A673 (cell line): ENCODE data around the gene JAK3. TPM values are rescaled to one million over a fixed set of nuclear protein-coding genes. Genes with fewer than 3 reads are reported as not detected.

Experiments used
- BruUV-seq: library from RNA; stranded (reverse); fragments of 400-500 nt; replicated peaks from 2 replicates; lab custom pipeline; 2021; lab: Mats Ljungman, UMichigan
- CTCF ChIA-PET: fragments of 300-600 bp; sonication (Branson Sonifier 250); formaldehyde crosslinking; loops from one replicate; lab custom pipeline; 2022; ENCODE audit warnings: antibody characterized with exemption; lab: Charles Lee
- POLR2A ChIA-PET: fragments of 300-600 bp; sonication (Branson Sonifier 250); formaldehyde crosslinking; loops from one replicate; lab custom pipeline; 2022; ENCODE audit warnings: antibody characterized with exemption; ENCODE audit not compliant: low non-redundant PET; lab: Charles Lee
- DNase-seq: peaks from one replicate; pipeline ENCODE4 v3.0.0-alpha.2; 2015; ENCODE audit warnings: low spot score
- H3K27ac ChIP-seq: fragments of 200-600 bp; sonication (generic); 2 replicates; pipeline ENCODE4 v1.5.1; 2016; ENCODE audit warnings: mixed run types, low read depth, mild to moderate bottlenecking, mixed read lengths, antibody characterized with exemption, low read length; ENCODE audit not compliant: poor library complexity, severe bottlenecking
- H3K27me3 ChIP-seq: fragments of 200-600 bp; sonication (generic); replicated peaks from 2 replicates; pipeline ENCODE4 v1.6.1; 2017; ENCODE audit warnings: mixed run types, low read depth, mild to moderate bottlenecking, mixed read lengths, antibody characterized with exemption, low read length; ENCODE audit not compliant: insufficient read depth, poor library complexity
- H3K36me3 ChIP-seq: fragments of 200-600 bp; sonication (generic); 2 replicates; pipeline ENCODE4 v1.6.1; 2016; ENCODE audit warnings: mixed run types, mild to moderate bottlenecking, mixed read lengths, antibody characterized with exemption, low read length; ENCODE audit not compliant: insufficient read depth, poor library complexity, severe bottlenecking
- H3K4me1 ChIP-seq: fragments of 200-600 bp; sonication (generic); 2 replicates; pipeline ENCODE4 v1.6.1; 2017; ENCODE audit warnings: mixed run types, mild to moderate bottlenecking, mixed read lengths, antibody characterized with exemption, low read length; ENCODE audit not compliant: insufficient read depth, poor library complexity, severe bottlenecking
- H3K4me3 ChIP-seq: fragments of 200-600 bp; sonication (generic); 2 replicates; pipeline ENCODE4 v1.5.1; 2016; ENCODE audit warnings: low read depth, mixed run types, mild to moderate bottlenecking, mixed read lengths, low read length; ENCODE audit not compliant: poor library complexity, severe bottlenecking
- H3K9me3 ChIP-seq: fragments of 200-600 bp; sonication (generic); 2 replicates; pipeline ENCODE4 v1.6.1; 2016; ENCODE audit warnings: mixed run types, low read depth, mild to moderate bottlenecking, mixed read lengths, antibody characterized with exemption, low read length; ENCODE audit not compliant: poor library complexity, severe bottlenecking
- CTCF ChIP-seq: fragments of 300-800, 200-600 bp; sonication (generic); conservative IDR thresholded peaks from 2 replicates; pipeline ENCODE4 v1.5.1; 2017; ENCODE audit warnings: low read depth, mild to moderate bottlenecking, antibody characterized with exemption, low read length, moderate library complexity, mixed read lengths
- EZH2 ChIP-seq: fragments of 200-600 bp; sonication (generic); IDR thresholded peaks from 2 replicates; pipeline ENCODE4 v1.6.1; 2017; ENCODE audit warnings: borderline replicate concordance, low read depth, mild to moderate bottlenecking, mixed read lengths, antibody characterized with exemption, low read length; ENCODE audit not compliant: poor library complexity, severe bottlenecking
- intact Hi-C: fragments of 100-400 bp; cut with micrococcal nuclease; formaldehyde crosslinking; loops from one replicate; pipeline ENCODE4 v1.10.0; 2022; ENCODE audit not compliant: unreplicated experiment
- total RNA-seq: library from RNA; stranded (reverse); gene quantifications from 2 replicates; pipeline ENCODE4 v1.2.3, GENCODE V29; 2021

JAK3 gene
- total RNA-seq, 1 experiment from 2014 or later = 2.5 TPM

GRCh38 chr19:17775991-17776803, 71.6 kb downstream of the JAK3 start:
- POLR2A ChIA-PET = interaction anchor here (0.6 to 0.9 kb wide), 2 partner anchors 357 to 412 kb away, joined by 4 to 12 read pairs; partner anchors contain the start of gene MVB12A
- TF ChIP-seq CTCF (no peak), EZH2 (no peak)
- no peaks in the 10 kb centered on the region for H3K9me3 ChIP-seq

GRCh38 chr19:17775245-17775927, 72.4 kb downstream of the JAK3 start:
- no peaks in the 10 kb centered on the region for H3K36me3 ChIP-seq
- ChIA-PET POLR2A (interaction anchor here (0.6 kb wide), 1 partner anchor 412 kb away, joined by 12 read pairs; no protein-coding TSS in a partner anchor), CTCF (interaction anchor here (0.5 kb wide), 1 partner anchor 9 kb away, joined by 3 read pairs; no protein-coding TSS in a partner anchor)
- peaks cover 8% of the 10 kb centered on the region for H3K4me1 ChIP-seq
- H3K4me3 ChIP-seq = no peak overlapping the region
- DNase-seq = no peak
- no TSS peak for BruUV-seq
- TF ChIP-seq CTCF (peak; percentile 61), EZH2 (no peak)
- no peaks in the 10 kb centered on the region for H3K9me3 ChIP-seq
- no peak overlapping the region for H3K27ac ChIP-seq
- no peaks in the 10 kb centered on the region for H3K27me3 ChIP-seq
- intact Hi-C loops = no loop called here

More at GRCh38 chr19:17775991-17776803, 71.6 kb downstream of the JAK3 start:
- DNase-seq = no peak
- CTCF ChIA-PET = interaction anchor here (0.6 kb wide), 1 partner anchor 74 kb away, joined by 4 read pairs; no protein-coding TSS in a partner anchor
- no peaks in the 10 kb centered on the region for H3K36me3 ChIP-seq
- no TSS peak for BruUV-seq
- intact Hi-C loops = no loop called here
- H3K27me3 ChIP-seq = no peaks in the 10 kb centered on the region
- H3K4me1 ChIP-seq = peaks cover 8% of the 10 kb centered on the region
- H3K4me3 ChIP-seq = no peak overlapping the region
- H3K27ac ChIP-seq = no peak overlapping the region

Other genes with a start within 250 kb of the JAK3 start
- gene UNC13A, start 159.6 kb downstream of the JAK3 start, total RNA-seq = 5.8 and 6.8 TPM in 2 replicates
- gene MAP1S, start 128.5 kb downstream of the JAK3 start, total RNA-seq = 79.1 and 87.3 TPM in 2 replicates
- 2.1 and 5.0 TPM in 2 replicates for gene FCHO1, start 96.5 kb downstream of the JAK3 start, total RNA-seq
- gene B3GNT3, start 52.8 kb downstream of the JAK3 start, total RNA-seq = not detected in 2 replicates
- gene INSL3, start 26.5 kb downstream of the JAK3 start, total RNA-seq = not detected in 2 replicates
- 1,852 and 1,889 TPM in 2 replicates for gene RPL18A, start 11.9 kb upstream of the JAK3 start, total RNA-seq
- not detected in 2 replicates for gene SLC5A5, start 24.0 kb upstream of the JAK3 start, total RNA-seq
- gene CCDC124, start 85.0 kb upstream of the JAK3 start, total RNA-seq = 131 and 135 TPM in 2 replicates
- 63.5 and 81.2 TPM in 2 replicates for gene KCNN1, start 119.1 kb upstream of the JAK3 start, total RNA-seq
- gene ARRDC2, start 160.2 kb upstream of the JAK3 start, total RNA-seq = 11.7 and 13.3 TPM in 2 replicates
- gene IL12RB1, start 239.0 kb upstream of the JAK3 start, total RNA-seq = not detected in 2 replicates
- 5.1 and 7.9 TPM in 2 replicates for gene MAST3, start 249.8 kb upstream of the JAK3 start, total RNA-seq